NCI-H187 (cell line): Measurements from ENCODE around the gene PHKG1.
A peak's percentile ranks its signal among the peaks of the same experiment; 100 is the strongest.
"Not testable (repeated sequence)": the region's sequence is repeated elsewhere in the genome, so short reads cannot be mapped to it uniquely, and the experiment has no call there.

ENCODE experiments used
- DNase-seq, 2 experiments: peaks; one replicate each; lab custom pipeline; 2025; lab: John Stamatoyannopoulos, UW

The PHKG1 gene

GRCh38 chr7:56092789-56093531 is at the start of gene PHKG1:
Gene PHKG1 (minus strand): TSS chr7:56092952. CDS start chr7:56088941, 4,011 bp downstream.
- DNase-seq, result no peak

- not testable (repeated sequence) for DNase-seq
Observed at GRCh38 chr7:56131062-56131461, 38.3 kb upstream of the PHKG1 start.

- no peak for DNase-seq
Observed at GRCh38 chr7:56127241-56127975, 34.7 kb upstream of the PHKG1 start.

GRCh38 chr7:56125831-56126230 is 33.1 kb upstream of the PHKG1 start:
- no peak for DNase-seq

GRCh38 chr7:56124981-56125380 is 32.2 kb upstream of the PHKG1 start:
- no peak for DNase-seq

- DNase-seq, result no peak
Observed at GRCh38 chr7:56121440-56121839, 28.7 kb upstream of the PHKG1 start.

- no peak for DNase-seq
Observed at GRCh38 chr7:56115852-56116538, 23.2 kb upstream of the PHKG1 start, which contains the start of gene NUPR2. Gene NUPR2 (minus strand): TSS chr7:56116417. CDS start chr7:56116314, 103 bp downstream.

- DNase-seq, result not testable (repeated sequence)
Observed at GRCh38 chr7:56112244-56112643, 19.5 kb upstream of the PHKG1 start.

- DNase-seq, result no peak
Observed at GRCh38 chr7:56110611-56111010, 17.9 kb upstream of the PHKG1 start.

GRCh38 chr7:56107954-56108258 is 15.2 kb upstream of the PHKG1 start:
- no peak for DNase-seq

- peak; percentile 82 to 95 for DNase-seq
Observed at GRCh38 chr7:56106108-56107073, 13.6 kb upstream of the PHKG1 start, which contains the start of gene CHCHD2. Gene CHCHD2 (minus strand): TSS chr7:56106476. CDS start chr7:56106413, 63 bp downstream.

GRCh38 chr7:56105508-56105907 is 12.8 kb upstream of the PHKG1 start:
- no peak for DNase-seq

- not testable (repeated sequence) for DNase-seq
Observed at GRCh38 chr7:56104138-56104537, 11.4 kb upstream of the PHKG1 start.

GRCh38 chr7:56099653-56100052 is 6.9 kb upstream of the PHKG1 start:
- no peak for DNase-seq

- DNase-seq, result not testable (repeated sequence)
Observed at GRCh38 chr7:56098187-56099008, 5.6 kb upstream of the PHKG1 start.

GRCh38 chr7:56097700-56098099 is 4.9 kb upstream of the PHKG1 start:
- no peak for DNase-seq

- not testable (repeated sequence) for DNase-seq
Observed at GRCh38 chr7:56092388-56092787, 364 bp downstream of the PHKG1 start.

- no peak for DNase-seq
Observed at GRCh38 chr7:56091591-56091990, 1.2 kb downstream of the PHKG1 start.

GRCh38 chr7:56087445-56087844 is 5.3 kb downstream of the PHKG1 start:
- no peak for DNase-seq

- no peak for DNase-seq
Observed at GRCh38 chr7:56086761-56087160, 6.0 kb downstream of the PHKG1 start.
